Keratinocyte (primary cell): ENCODE measurements around the gene ACP7. TPM values are rescaled to one million over a fixed set of nuclear protein-coding genes. Genes with fewer than 3 reads are reported as not detected.

Experiments
- DNase-seq: peaks from one replicate; pipeline ENCODE4 v3.0.0-alpha.2; 2011; ENCODE audit warnings: low read depth, missing footprints, low spot score
- FAIRE-seq: peaks from 2 replicates; lab custom pipeline; 2011; peaks lifted over from hg19 to GRCh38; lab: Jason Lieb, UNC
- H2AFZ ChIP-seq: 2 replicates; pipeline ENCODE4 v1.6.0; 2012; ENCODE audit warnings: low read length, control low read depth, inconsistent platforms; ENCODE audit not compliant: control insufficient read depth
- H3K27ac ChIP-seq: 2 replicates; pipeline ENCODE4 v1.5.1; 2011; ENCODE audit warnings: low read length; ENCODE audit not compliant: control insufficient read depth, insufficient read depth
- H3K27me3 ChIP-seq: 3 replicates; pipeline ENCODE4 v1.6.0; 2011; ENCODE audit warnings: low read length; ENCODE audit not compliant: control insufficient read depth, insufficient read depth; ENCODE audit errors: extremely low read depth
- H3K36me3 ChIP-seq, 2 experiments: 2 replicates in 1 of 2; 3 replicates in 1 of 2; pipeline ENCODE4 v1.5.1; 2011; ENCODE audit warnings: low read length in 2 of 2, mild to moderate bottlenecking in 1 of 2; ENCODE audit not compliant: control insufficient read depth in 2 of 2, insufficient read depth in 2 of 2; ENCODE audit errors: extremely low read depth in 1 of 2
- H3K4me1 ChIP-seq: 3 replicates; pipeline ENCODE4 v1.5.1; 2011; ENCODE audit warnings: low read length; ENCODE audit not compliant: control insufficient read depth, insufficient read depth; ENCODE audit errors: extremely low read depth
- H3K4me2 ChIP-seq: 3 replicates; pipeline ENCODE4 v1.6.0; 2011; ENCODE audit warnings: low read depth, low read length; ENCODE audit not compliant: control insufficient read depth, insufficient read depth; ENCODE audit errors: extremely low read depth
- H3K4me3 ChIP-seq, 3 experiments: fragments of 200-600 bp in 1 of 3; sonication (generic) in 1 of 3; 2 replicates in 2 of 3; 3 replicates in 1 of 3; pipeline ENCODE4 v1.5.1; 2011 to 2016; ENCODE audit warnings: low read length in 3 of 3, mild to moderate bottlenecking in 3 of 3, control low read depth in 2 of 3, inconsistent platforms in 1 of 3, low read depth in 1 of 3, mixed read lengths in 1 of 3, mixed run types in 1 of 3, moderate library complexity in 1 of 3; ENCODE audit not compliant: control insufficient read depth in 2 of 3, insufficient read depth in 2 of 3; ENCODE audit errors: extremely low read depth in 1 of 3
- H3K79me2 ChIP-seq: 2 replicates; pipeline ENCODE4 v1.6.0; 2012; ENCODE audit warnings: low read length; ENCODE audit not compliant: control insufficient read depth, insufficient read depth
- H3K9ac ChIP-seq: 3 replicates; pipeline ENCODE4 v1.6.0; 2011; ENCODE audit warnings: low read length; ENCODE audit not compliant: control insufficient read depth, insufficient read depth; ENCODE audit errors: extremely low read depth
- H3K9me1 ChIP-seq: 3 replicates; pipeline ENCODE4 v1.6.0; 2011; ENCODE audit warnings: low read length; ENCODE audit not compliant: control insufficient read depth, insufficient read depth; ENCODE audit errors: extremely low read depth
- H3K9me3 ChIP-seq: 2 replicates; pipeline ENCODE4 v1.5.1; 2012; ENCODE audit warnings: low read depth, low read length; ENCODE audit not compliant: control insufficient read depth
- H4K20me1 ChIP-seq: 3 replicates; pipeline ENCODE4 v1.6.0; 2011; ENCODE audit warnings: low read length; ENCODE audit not compliant: control insufficient read depth, insufficient read depth; ENCODE audit errors: extremely low read depth
- CTCF ChIP-seq, 3 experiments: IDR thresholded peaks in 1 of 3; conservative IDR thresholded peaks in 1 of 3; optimal IDR thresholded peaks in 1 of 3; 2 replicates in 2 of 3; 3 replicates in 1 of 3; pipeline versions ENCODE3 to v1.5.1; 2011; ENCODE audit warnings: low read length in 3 of 3, mild to moderate bottlenecking in 3 of 3, moderate library complexity in 2 of 3, control low read depth in 1 of 3, inconsistent platforms in 1 of 3; ENCODE audit not compliant: insufficient read depth in 2 of 3; ENCODE audit errors: extremely low read depth in 1 of 3
- EZH2 ChIP-seq: IDR thresholded peaks from one replicate; pipeline ENCODE4 v1.6.1; 2012; ENCODE audit warnings: inconsistent platforms, mild to moderate bottlenecking, low read length, moderate library complexity
- dilution Hi-C: fragments of 300-500 bp; cut with MboI; formaldehyde crosslinking; loops from one replicate; pipeline ENCODE4 v1.7.0; 2020; ENCODE audit warnings: low sequenced_read_pairs; ENCODE audit not compliant: extremely low pct_ligation_motif_present
- polyA minus RNA-seq, 3 experiments: library from RNA; depleted of rRNA, polyadenylated mRNA; stranded (reverse); fragments of >200 nt; gene quantifications; 1 replicate in 1 of 3; 2 replicates in 1 of 3; 3 replicates in 1 of 3; pipeline ENCODE4 v1.2.3, GENCODE V29; 2011
- polyA plus RNA-seq, 5 experiments: library from polyadenylated mRNA; depleted of rRNA in 3 of 5; stranded (reverse) in 3 of 5; stranded (forward) in 1 of 5; unstranded in 1 of 5; fragments of >200 nt; gene quantifications; 1 replicate in 1 of 5; 2 replicates in 3 of 5; 3 replicates in 1 of 5; pipeline versions ENCODE4 v1.2.1 to v1.2.3, GENCODE V29; 2011 to 2012; ENCODE audit warnings: missing spikeins in 2 of 5, low read depth in 1 of 5, low replicate concordance in 1 of 5

ACP7 gene
- polyA plus RNA-seq (0.08 to 0.28 TPM (median 0.09 TPM) in 3 replicates), polyA minus RNA-seq (0.56 to 1.3 TPM (median 0.74 TPM) in 3 replicates)
- 28.0 TPM for polyA plus RNA-seq (2011; ENCODE audit: low read depth)
- 0.04 and 0.11 TPM in 2 replicates for polyA plus RNA-seq (2011; cell fraction: cytosol; rRNA removed)
- polyA plus RNA-seq (2011; cell fraction: nucleus; rRNA removed), result 0.37 and 0.50 TPM in 2 replicates
- polyA plus RNA-seq (2012; ENCODE audit: low replicate concordance), result 0.85 and 30.8 TPM in 2 replicates
- polyA minus RNA-seq (2011; cell fraction: cytosol; rRNA and poly(A)+ RNA removed), result not detected
- 0.54 and 0.95 TPM in 2 replicates for polyA minus RNA-seq (2011; cell fraction: nucleus; rRNA and poly(A)+ RNA removed)

GRCh38 chr19:39083983-39084731, at the start of gene ACP7:
Gene ACP7, plus strand, starts transcription at chr19:39084368. Its CDS starts 902 bp downstream, at chr19:39085270.
- no peak for FAIRE-seq
- no peaks in the 10 kb centered on the region for H3K79me2 ChIP-seq
- DNase-seq, result no peak
- no peaks in the 10 kb centered on the region for H3K27me3 ChIP-seq
- H3K9me1 ChIP-seq, result no peaks in the 10 kb centered on the region
- peak within 1 kb of the TSS; percentile 78 for H2AFZ ChIP-seq
- H4K20me1 ChIP-seq, result no peaks in the 10 kb centered on the region
- H3K27ac ChIP-seq, result peak within 1 kb of the TSS; percentile 29
- no peak for TF ChIP-seq EZH2
- no peak for TF ChIP-seq CTCF (optimal IDR thresholded peaks at IDR 0.05 in 1 of 3, IDR thresholded peaks at IDR 0.05 in 1 of 3, conservative IDR thresholded peaks at IDR 0.05 in 1 of 3; ENCODE audit: extremely low read depth in 1 of 3, insufficient read depth in 2 of 3, low read length in 3 of 3)
- no peaks in the 10 kb centered on the region for H3K9me3 ChIP-seq
- peak within 1 kb of the TSS; percentile 61 for H3K9ac ChIP-seq
- no peaks in the 10 kb centered on the region for H3K36me3 ChIP-seq
- peaks cover 15% of the 10 kb centered on the region for H3K4me1 ChIP-seq
- H3K4me2 ChIP-seq, result peak within 1 kb of the TSS; percentile 89
- H3K4me3 ChIP-seq, result peak within 1 kb of the TSS; percentile 38 to 66 (median 58)
- dilution Hi-C loops, result no loop called here

GRCh38 chr19:39036581-39036980, 47.6 kb upstream of the ACP7 start:
- Histone ChIP-seq H3K27ac (no peak overlapping the region), H3K79me2 (no peaks in the 10 kb centered on the region), H3K27me3 (no peaks in the 10 kb centered on the region), H3K9ac (no peak overlapping the region), H3K4me1 (peaks cover 28% of the 10 kb centered on the region), H4K20me1 (no peaks in the 10 kb centered on the region), H3K9me3 (no peaks in the 10 kb centered on the region), H3K4me2 (no peak overlapping the region), H2AFZ (no peak overlapping the region), H3K36me3 (no peaks in the 10 kb centered on the region), H3K9me1 (no peaks in the 10 kb centered on the region), H3K4me3 (no peak overlapping the region)
- TF ChIP-seq EZH2, result no peak
- no peak for TF ChIP-seq CTCF (optimal IDR thresholded peaks at IDR 0.05 in 1 of 3, IDR thresholded peaks at IDR 0.05 in 1 of 3, conservative IDR thresholded peaks at IDR 0.05 in 1 of 3; ENCODE audit: extremely low read depth in 1 of 3, insufficient read depth in 2 of 3, low read length in 3 of 3)
- dilution Hi-C loops, result no loop called here
- no peak for DNase-seq
- FAIRE-seq, result no peak
